Bronchial epithelial cell (primary cell): Measurements from ENCODE around the gene RPUSD2. TPM values are rescaled to one million over a fixed set of nuclear protein-coding genes. Genes with fewer than 3 reads are reported as not detected.

ENCODE experiments used
- DNase-seq: peaks from one replicate; pipeline ENCODE4 v3.0.0-alpha.2; 2010; ENCODE audit warnings: low read depth
- FAIRE-seq: peaks from 2 replicates; lab custom pipeline; 2011; peaks lifted over from hg19 to GRCh38; lab: Jason Lieb, UNC
- H3K27me3 ChIP-seq: 2 replicates; pipeline ENCODE4 v1.5.1; 2011; ENCODE audit warnings: low read length; ENCODE audit not compliant: control insufficient read depth, insufficient read depth
- H3K36me3 ChIP-seq: 2 replicates; pipeline ENCODE4 v1.5.1; 2011; ENCODE audit warnings: low read length; ENCODE audit not compliant: control insufficient read depth, insufficient read depth
- H3K4me3 ChIP-seq: 2 replicates; pipeline ENCODE4 v1.5.1; 2011; ENCODE audit warnings: mild to moderate bottlenecking, low read depth, low read length, control low read depth
- total RNA-seq: library from RNA; depleted of rRNA; stranded (reverse); fragments of >200 nt; gene quantifications from 2 replicates; pipeline ENCODE4 v1.2.1, GENCODE V29; 2014
- TF ChIP-seq, protein P1 (sequence below): IDR thresholded peaks from 2 replicates; pipeline ENCODE4 v1.5.1; 2011; ENCODE audit warnings: mild to moderate bottlenecking, moderate library complexity, low read length, control low read depth, inconsistent platforms; ENCODE audit not compliant: insufficient read depth, severe bottlenecking

The RPUSD2 gene, protein sequence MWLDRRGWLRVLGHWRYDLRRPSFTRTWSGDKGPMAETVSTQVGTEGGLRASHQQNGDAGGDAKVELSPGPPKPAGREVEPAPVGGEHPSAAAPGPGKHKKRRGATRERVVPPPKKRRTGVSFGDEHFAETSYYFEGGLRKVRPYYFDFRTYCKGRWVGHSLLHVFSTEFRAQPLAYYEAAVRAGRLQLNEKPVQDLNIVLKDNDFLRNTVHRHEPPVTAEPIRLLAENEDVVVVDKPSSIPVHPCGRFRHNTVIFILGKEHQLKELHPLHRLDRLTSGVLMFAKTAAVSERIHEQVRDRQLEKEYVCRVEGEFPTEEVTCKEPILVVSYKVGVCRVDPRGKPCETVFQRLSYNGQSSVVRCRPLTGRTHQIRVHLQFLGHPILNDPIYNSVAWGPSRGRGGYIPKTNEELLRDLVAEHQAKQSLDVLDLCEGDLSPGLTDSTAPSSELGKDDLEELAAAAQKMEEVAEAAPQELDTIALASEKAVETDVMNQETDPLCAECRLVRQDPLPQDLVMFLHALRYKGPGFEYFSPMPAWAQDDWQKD
- total RNA-seq, result 14.7 and 18.4 TPM in 2 replicates

GRCh38 chr15:40569129-40569953 is at the start of gene RPUSD2:
TSS of gene RPUSD2 (plus strand) at chr15:40569299. CDS start at chr15:40569338, 39 bp downstream.
- no peaks in the 10 kb centered on the region for H3K27me3 ChIP-seq
- peaks cover 10% of the 10 kb centered on the region for H3K36me3 ChIP-seq
- peak within 1 kb of the TSS; percentile 90 for H3K4me3 ChIP-seq
- FAIRE-seq (no peak), DNase-seq (peak; percentile 79)
- TF ChIP-seq, protein P1, sequence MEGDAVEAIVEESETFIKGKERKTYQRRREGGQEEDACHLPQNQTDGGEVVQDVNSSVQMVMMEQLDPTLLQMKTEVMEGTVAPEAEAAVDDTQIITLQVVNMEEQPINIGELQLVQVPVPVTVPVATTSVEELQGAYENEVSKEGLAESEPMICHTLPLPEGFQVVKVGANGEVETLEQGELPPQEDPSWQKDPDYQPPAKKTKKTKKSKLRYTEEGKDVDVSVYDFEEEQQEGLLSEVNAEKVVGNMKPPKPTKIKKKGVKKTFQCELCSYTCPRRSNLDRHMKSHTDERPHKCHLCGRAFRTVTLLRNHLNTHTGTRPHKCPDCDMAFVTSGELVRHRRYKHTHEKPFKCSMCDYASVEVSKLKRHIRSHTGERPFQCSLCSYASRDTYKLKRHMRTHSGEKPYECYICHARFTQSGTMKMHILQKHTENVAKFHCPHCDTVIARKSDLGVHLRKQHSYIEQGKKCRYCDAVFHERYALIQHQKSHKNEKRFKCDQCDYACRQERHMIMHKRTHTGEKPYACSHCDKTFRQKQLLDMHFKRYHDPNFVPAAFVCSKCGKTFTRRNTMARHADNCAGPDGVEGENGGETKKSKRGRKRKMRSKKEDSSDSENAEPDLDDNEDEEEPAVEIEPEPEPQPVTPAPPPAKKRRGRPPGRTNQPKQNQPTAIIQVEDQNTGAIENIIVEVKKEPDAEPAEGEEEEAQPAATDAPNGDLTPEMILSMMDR, result no peak

GRCh38 chr15:40523611-40524010 is 45.5 kb upstream of the RPUSD2 start:
- no peak for FAIRE-seq
- Histone ChIP-seq H3K4me3 (no peak overlapping the region), H3K36me3 (no peaks in the 10 kb centered on the region), H3K27me3 (no peaks in the 10 kb centered on the region)
- DNase-seq, result no peak
- TF ChIP-seq, protein P1, result no peak

DNA sequence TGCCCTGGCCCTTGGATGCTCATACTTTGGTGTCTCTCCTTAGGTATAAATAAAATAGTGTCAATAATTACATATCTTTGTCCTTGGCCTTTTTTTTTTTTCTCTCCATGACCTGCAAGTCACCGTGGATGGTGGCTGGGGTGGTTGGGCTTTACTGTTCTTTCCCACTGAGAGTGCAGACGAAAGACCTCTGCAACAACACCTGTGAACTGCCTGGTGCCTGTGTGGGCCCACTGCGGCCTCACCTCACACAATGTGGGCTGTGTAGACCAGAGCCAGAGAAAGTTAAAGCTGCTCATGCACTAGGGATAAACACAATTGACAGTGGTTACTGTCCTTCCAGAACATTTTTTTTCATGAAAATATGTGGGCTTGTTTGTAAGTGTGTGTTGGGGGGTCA is 43.2 kb upstream of the RPUSD2 start:
- DNase-seq (no peak), FAIRE-seq (no peak)
- TF ChIP-seq, protein P1, result no peak
- H3K36me3 ChIP-seq, result no peaks in the 10 kb centered on the region
- no peak overlapping the region for H3K4me3 ChIP-seq
- H3K27me3 ChIP-seq, result no peaks in the 10 kb centered on the region

GRCh38 chr15:40528801-40529200 is 40.3 kb upstream of the RPUSD2 start:
- TF ChIP-seq, protein P1, result no peak
- DNase-seq (no peak), FAIRE-seq (no peak)
- Histone ChIP-seq H3K4me3 (no peak overlapping the region), H3K27me3 (no peaks in the 10 kb centered on the region), H3K36me3 (no peaks in the 10 kb centered on the region)

DNA sequence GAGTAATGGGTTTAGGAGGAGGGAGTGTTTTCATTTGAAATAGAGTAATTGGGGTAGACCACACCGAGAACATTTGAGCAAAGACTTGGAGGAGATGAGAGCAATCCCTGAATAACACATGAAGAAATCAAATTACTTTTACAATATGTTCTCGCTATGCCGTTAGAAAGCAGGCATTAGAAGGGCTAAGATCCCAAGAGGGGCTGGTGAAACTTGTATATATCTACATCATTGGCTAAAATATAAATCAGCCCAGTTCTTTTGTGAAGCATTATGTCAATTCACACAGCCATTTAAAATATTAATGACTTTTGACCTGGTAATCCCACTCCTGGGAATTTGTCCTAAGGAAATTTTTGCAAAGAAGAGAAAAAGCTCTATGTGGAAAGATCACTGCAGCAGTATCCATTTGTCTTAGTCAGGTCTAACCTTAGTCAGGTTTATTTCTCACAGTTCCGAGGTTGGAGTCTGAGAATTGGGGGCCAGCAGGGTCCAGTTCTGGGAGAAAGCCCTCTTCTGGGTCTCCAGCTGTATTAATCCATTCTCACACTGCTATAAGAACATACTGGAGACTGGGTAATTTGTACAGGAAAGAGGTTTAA is 35.2 kb upstream of the RPUSD2 start:
- TF ChIP-seq, protein P1, result no peak
- Histone ChIP-seq H3K36me3 (no peaks in the 10 kb centered on the region), H3K27me3 (no peaks in the 10 kb centered on the region), H3K4me3 (no peak overlapping the region)
- FAIRE-seq, result no peak
- DNase-seq, result no peak
